HepG2 (cell line): Measurements from ENCODE around the gene MAP3K7CL. TPM values are rescaled to one million over a fixed set of nuclear protein-coding genes. Genes with fewer than 3 reads are reported as not detected.

Experiments used
- ATAC-seq: fragments of 200-7000 bp; cut with Tn5 transposase; 3 replicates; pipeline ENCODE4 v1.9.1; 2020; ENCODE audit warnings: mild to moderate bottlenecking, moderate library complexity
- BruUV-seq: library from RNA; stranded (reverse); fragments of 400-500 nt; replicated peaks from 2 replicates; lab custom pipeline; 2021; lab: Mats Ljungman, UMichigan
- CTCF ChIA-PET: fragments of 300-600 bp; formaldehyde crosslinking; extraction: SDS; loops from one replicate; lab custom pipeline; 2021; ENCODE audit warnings: low total read pairs, inconsistent platforms, low intra/inter-chr PET ratio; lab: Yijun Ruan, JAX
- POLR2A ChIA-PET: fragments of 350-600 bp; sonication (Branson Sonifier 250); formaldehyde crosslinking; loops from one replicate; lab custom pipeline; 2020; ENCODE audit warnings: antibody characterized with exemption, inconsistent platforms; lab: Yijun Ruan, JAX
- DNase-seq: peaks from one replicate; pipeline ENCODE4 v3.0.0-alpha.2; 2015; ENCODE audit warnings: low spot score
- FAIRE-seq: peaks from 3 replicates; lab custom pipeline; 2011; peaks lifted over from hg19 to GRCh38; lab: Jason Lieb, UNC
- H2AFZ ChIP-seq: one replicate; pipeline ENCODE4 v1.6.1; 2011; ENCODE audit warnings: low read length, inconsistent platforms
- H3K27ac ChIP-seq: fragments of 300-600 bp; 3 replicates; pipeline ENCODE4 v1.8.0; 2011; ENCODE audit warnings: mixed run types, mild to moderate bottlenecking, mixed read lengths, low read length, inconsistent platforms; ENCODE audit not compliant: insufficient read depth; ENCODE audit errors: extremely low read length
- H3K27me3 ChIP-seq, 2 experiments: fragments of 200-600 bp in 1 of 2; 2 replicates in 1 of 2; 3 replicates in 1 of 2; pipeline versions ENCODE4 v1.6.0 to v1.8.0; 2011; ENCODE audit warnings: low read length in 2 of 2, mild to moderate bottlenecking in 2 of 2, moderate library complexity in 2 of 2, inconsistent platforms in 1 of 2; ENCODE audit not compliant: insufficient read depth in 2 of 2, control insufficient read depth in 1 of 2
- H3K36me3 ChIP-seq, 2 experiments: fragments of 200-600 bp in 1 of 2; replicated peaks in 1 of 2; 2 replicates in 1 of 2; 3 replicates in 1 of 2; pipeline versions ENCODE4 v1.5.1 to v1.8.0; 2011; ENCODE audit warnings: low read length in 2 of 2, inconsistent platforms in 1 of 2; ENCODE audit not compliant: insufficient read depth in 2 of 2, control insufficient read depth in 1 of 2
- H3K4me1 ChIP-seq: 2 replicates; pipeline ENCODE4 v1.5.1; 2012; ENCODE audit warnings: low read length, inconsistent platforms; ENCODE audit not compliant: insufficient read depth
- H3K4me2 ChIP-seq: 2 replicates; pipeline ENCODE4 v1.6.0; 2011; ENCODE audit warnings: low read depth, low read length, inconsistent platforms
- H3K4me3 ChIP-seq, 3 experiments: fragments of 200-600 bp in 1 of 3; sonication (generic), shearing (Covaris generic) in 1 of 3; replicated peaks in 1 of 3; 2 replicates each; pipeline ENCODE4 v1.5.1; 2011 to 2016; ENCODE audit warnings: low read length in 3 of 3, inconsistent platforms in 2 of 3, low read depth in 2 of 3, mild to moderate bottlenecking in 2 of 3, control low read depth in 1 of 3, mixed read lengths in 1 of 3; ENCODE audit not compliant: insufficient read depth in 1 of 3
- H3K79me2 ChIP-seq: one replicate; pipeline ENCODE4 v1.6.1; 2011; ENCODE audit warnings: low read length, inconsistent platforms; ENCODE audit not compliant: insufficient read depth
- H3K9ac ChIP-seq: 2 replicates; pipeline ENCODE4 v1.6.0; 2011; ENCODE audit warnings: mild to moderate bottlenecking, low read depth, low read length, inconsistent platforms; ENCODE audit not compliant: insufficient read depth
- H3K9me3 ChIP-seq: 2 replicates; pipeline ENCODE4 v1.5.1; 2012; ENCODE audit warnings: mild to moderate bottlenecking, low read length
- H4K20me1 ChIP-seq: 2 replicates; pipeline ENCODE4 v1.6.0; 2011; ENCODE audit warnings: inconsistent platforms, mild to moderate bottlenecking, low read length, moderate library complexity; ENCODE audit not compliant: insufficient read depth
- BHLHE40 ChIP-seq: IDR thresholded peaks from 2 replicates; pipeline ENCODE4 v1.6.1; 2011; ENCODE audit warnings: low read length, improper control_type of control experiment
- BRF2 ChIP-seq: sonication (generic); formaldehyde crosslinking; IDR thresholded peaks from 2 replicates; pipeline ENCODE4 v1.8.1; 2022; ENCODE audit warnings: mild to moderate bottlenecking, missing genetic modification reagents
- CHD2 ChIP-seq: IDR thresholded peaks from 2 replicates; pipeline ENCODE4 v1.6.1; 2011; ENCODE audit warnings: low read depth, low read length, improper control_type of control experiment
- FOXK1 ChIP-seq: sonication (generic); formaldehyde crosslinking; IDR thresholded peaks from 2 replicates; pipeline ENCODE4 v1.4.0; 2020; ENCODE audit warnings: low read depth, missing genetic modification reagents, borderline replicate concordance
- THYN1 ChIP-seq: sonication (generic); formaldehyde crosslinking; IDR thresholded peaks from 2 replicates; pipeline ENCODE4 v1.8.1; 2023; ENCODE audit warnings: low read depth, mild to moderate bottlenecking, moderate library complexity, missing genetic modification reagents, borderline replicate concordance
- ZFP82 ChIP-seq: sonication (generic); formaldehyde crosslinking; IDR thresholded peaks from 2 replicates; pipeline ENCODE4 v1.5.1; 2020; ENCODE audit warnings: mild to moderate bottlenecking, missing genetic modification reagents, borderline replicate concordance
- ZNF180 ChIP-seq: sonication (generic); formaldehyde crosslinking; IDR thresholded peaks from 2 replicates; pipeline ENCODE4 v1.4.0; 2020; ENCODE audit warnings: low read depth, missing genetic modification reagents, borderline replicate concordance
- ZNF280D ChIP-seq: sonication (generic); formaldehyde crosslinking; IDR thresholded peaks from 2 replicates; pipeline ENCODE4 v1.5.1; 2020; ENCODE audit warnings: mild to moderate bottlenecking, missing genetic modification reagents
- ZNF441 ChIP-seq: sonication (generic); formaldehyde crosslinking; IDR thresholded peaks from 2 replicates; pipeline ENCODE4 v1.7.0; 2021; ENCODE audit warnings: missing genetic modification reagents, borderline replicate concordance
- ZNF570 ChIP-seq: sonication (generic); formaldehyde crosslinking; IDR thresholded peaks from 2 replicates; pipeline ENCODE4 v1.4.0; 2020; ENCODE audit warnings: mild to moderate bottlenecking, missing genetic modification reagents, borderline replicate concordance
- WGBS: methylation state at CpG from one replicate; pipeline ENCODE4 v1.1.6; 2017; ENCODE audit warnings: low lambda C conversion rate; 5-methylcytosine and 5-hydroxymethylcytosine counted together
- in situ Hi-C: cut with HindIII; loops from 2 replicates; pipeline ENCODE4 v1.10.0; 2017; ENCODE audit warnings: low pct_unique_long_range_greater_than_20kb; ENCODE audit not compliant: extremely low pct_ligation_motif_present
- intact Hi-C: fragments of 100-400 bp; cut with micrococcal nuclease; formaldehyde crosslinking; loops from one replicate; pipeline ENCODE4 v1.10.0; 2022; ENCODE audit not compliant: unreplicated experiment
- polyA plus RNA-seq, 8 experiments: library from polyadenylated mRNA; depleted of rRNA in 3 of 8; stranded (reverse) in 7 of 8; unstranded in 1 of 8; fragments of >200 nt; fragmentation: Illumina TruSeq in 4 of 8; extraction: Trizol in 4 of 8; gene quantifications; 2 replicates each; pipeline versions ENCODE4 v1.2.1 to v1.2.3, GENCODE V29; 2011 to 2016; ENCODE audit warnings: low read depth in 4 of 8, missing spikeins in 1 of 8, mixed read lengths in 1 of 8; ENCODE audit not compliant: insufficient read depth in 1 of 8
- total RNA-seq, 5 experiments: library from RNA; depleted of rRNA; stranded (reverse); fragments of >200 nt; fragmentation: Illumina TruSeq; extraction: Trizol; gene quantifications; 2 replicates each; pipeline ENCODE4 v1.2.3, GENCODE V29; 2016; ENCODE audit warnings: low read depth in 1 of 5

MAP3K7CL gene
- total and polyA plus RNA-seq, 2 of the 13 experiments (the other 11 are each of a cell fraction or from before 2014, with no cell fraction given): 0.04 to 0.15 TPM

DNA sequence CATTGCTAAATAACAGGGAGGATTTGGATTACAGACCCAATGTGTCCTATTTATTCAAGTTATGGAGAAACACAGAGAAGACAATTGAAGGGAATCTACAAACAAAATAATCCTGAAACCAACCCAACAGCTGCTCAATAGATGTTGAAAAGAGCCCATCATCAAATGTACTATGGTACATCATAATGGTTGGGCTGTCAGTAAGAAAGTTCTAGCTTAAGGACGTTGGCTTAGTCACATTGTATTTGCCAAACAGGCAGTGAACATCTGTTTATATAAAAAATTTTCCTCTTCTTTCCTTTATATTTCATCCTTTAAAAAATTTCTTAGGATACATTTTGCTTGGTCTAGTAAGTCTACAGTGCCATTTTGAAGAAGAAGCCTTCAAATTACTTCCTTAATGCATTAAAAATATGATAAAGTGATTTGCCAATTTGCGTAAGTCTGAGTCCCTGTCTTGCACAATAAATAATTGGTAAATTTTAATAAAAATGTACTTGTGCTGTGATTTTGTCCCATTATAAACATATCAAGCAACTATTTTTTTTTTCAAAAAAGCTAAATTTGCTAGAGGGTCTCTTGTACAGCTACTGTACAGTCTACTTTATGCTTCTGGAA is 14.4 kb downstream of the MAP3K7CL start:
- intact Hi-C loops: no loop called here
- CTCF ChIA-PET: no interaction called here
- BruUV-seq: no TSS peak

GRCh38 chr21:29145354-29145782 is 14.9 kb downstream of the MAP3K7CL start:
- H3K4me1 ChIP-seq: no peaks in the 10 kb centered on the region
- in situ Hi-C loops (no loop called here), intact Hi-C loops (no loop called here)
- POLR2A ChIA-PET: no interaction called here
- no peaks in the 10 kb centered on the region for H3K79me2 ChIP-seq
- FAIRE-seq (no peak), DNase-seq (peak; percentile 6), ATAC-seq (no peak)
- no peaks in the 10 kb centered on the region for H4K20me1 ChIP-seq
- H3K9ac ChIP-seq: no peak overlapping the region
- TF ChIP-seq BHLHE40: no peak
- no peak for TF ChIP-seq ZNF570 (CRISPR knock-in tag)
- TF ChIP-seq CHD2: no peak
- no peak for TF ChIP-seq THYN1 (CRISPR knock-in tag)
- TF ChIP-seq BRF2: no peak
- no peak for TF ChIP-seq ZNF280D (CRISPR knock-in tag)
- TF ChIP-seq ZNF180 (CRISPR knock-in tag): no peak
- CTCF ChIA-PET: no interaction called here
- WGBS: 23% methylated on average over 5 of the region's 5 CpGs
- H3K36me3 ChIP-seq: no peaks in the 10 kb centered on the region
- no peak overlapping the region for H2AFZ ChIP-seq
- BruUV-seq: no TSS peak
- no peak overlapping the region for H3K4me2 ChIP-seq
- no peaks in the 10 kb centered on the region; a peak in 1 of 5 replicates for H3K27me3 ChIP-seq
- H3K9me3 ChIP-seq: no peaks in the 10 kb centered on the region
- no peak overlapping the region for H3K4me3 ChIP-seq
- no peak overlapping the region for H3K27ac ChIP-seq

More for the DNA sequence above, 14.4 kb downstream of the MAP3K7CL start:
- in situ Hi-C loops: no loop called here
- FAIRE-seq (no peak), DNase-seq (no peak), ATAC-seq (no peak)
- POLR2A ChIA-PET: no interaction called here
- Histone ChIP-seq H4K20me1 (no peaks in the 10 kb centered on the region), H3K9me3 (no peaks in the 10 kb centered on the region), H2AFZ (no peak overlapping the region), H3K4me2 (no peak overlapping the region), H3K9ac (no peak overlapping the region), H3K27ac (no peak overlapping the region), H3K4me1 (no peaks in the 10 kb centered on the region), H3K36me3 (no peaks in the 10 kb centered on the region), H3K4me3 (no peak overlapping the region), H3K27me3 (no peaks in the 10 kb centered on the region; a peak in 1 of 5 replicates), H3K79me2 (no peaks in the 10 kb centered on the region)
- whole genome bisulfite sequencing: 49% methylated on average over 2 of the region's 2 CpGs
- TF ChIP-seq FOXK1: no peak
- TF ChIP-seq ZNF441 (CRISPR knock-in tag): no peak
- TF ChIP-seq ZFP82: no peak
